Glutamatergic neuron (in vitro differentiated cells): ENCODE measurements around the gene GPR107. TPM values are rescaled to one million over a fixed set of nuclear protein-coding genes. Genes with fewer than 3 reads are reported as not detected.

Source experiments
- DNase-seq: peaks from one replicate; pipeline ENCODE4 v3.0.0; 2022
- H3K27ac Mint-ChIP-seq: one replicate; pipeline ENCODE4 v1.8.0; 2020; ENCODE audit warnings: mild to moderate bottlenecking, mixed read lengths, inconsistent platforms; ENCODE audit not compliant: unreplicated experiment
- H3K27me3 Mint-ChIP-seq: one replicate; pipeline ENCODE4 v1.8.0; 2020; ENCODE audit warnings: mild to moderate bottlenecking, moderate library complexity, mixed read lengths, inconsistent platforms; ENCODE audit not compliant: unreplicated experiment
- H3K36me3 Mint-ChIP-seq: one replicate; pipeline ENCODE4 v1.8.0; 2020; ENCODE audit warnings: mild to moderate bottlenecking, mixed read lengths, inconsistent platforms; ENCODE audit not compliant: unreplicated experiment
- H3K4me1 Mint-ChIP-seq: one replicate; pipeline ENCODE4 v1.8.0; 2020; ENCODE audit warnings: mild to moderate bottlenecking, low read depth, mixed read lengths, inconsistent platforms; ENCODE audit not compliant: unreplicated experiment
- H3K4me3 Mint-ChIP-seq: one replicate; pipeline ENCODE4 v1.8.0; 2020; ENCODE audit warnings: mild to moderate bottlenecking, mixed read lengths, inconsistent platforms; ENCODE audit not compliant: unreplicated experiment
- H3K9me3 Mint-ChIP-seq: one replicate; pipeline ENCODE4 v1.8.0; 2020; ENCODE audit warnings: mild to moderate bottlenecking, moderate library complexity, mixed read lengths, inconsistent platforms; ENCODE audit not compliant: unreplicated experiment
- CTCF ChIP-seq: fragments of 200-600 bp; sonication (generic); IDR thresholded peaks from one replicate; pipeline ENCODE4 v1.5.0; 2021; ENCODE audit not compliant: partially characterized antibody, unreplicated experiment
- total RNA-seq: library from RNA; stranded (reverse); fragmentation: NEBNext Ultra II Directional; extraction: Animal tissue kit (Norgen Biotek cat#: 25700); gene quantifications from one replicate; pipeline ENCODE4 v1.2.1, GENCODE V29; 2021; ENCODE audit not compliant: unreplicated experiment

GPR107 gene
- total RNA-seq, 1 donor from 2014 or later, result 48.2 TPM

- Mint-ChIP-seq H3K36me3 (no peaks in the 10 kb centered on the region), H3K9me3 (peaks cover 4% of the 10 kb centered on the region), H3K27ac (peak overlapping the region; percentile 88), H3K4me3 (peak overlapping the region; percentile 46), H3K27me3 (no peaks in the 10 kb centered on the region), H3K4me1 (peaks cover 47% of the 10 kb centered on the region)
- no peak for DNase-seq
- TF ChIP-seq CTCF, result no peak
Observed at GRCh38 chr9:130137641-130138081, 84.0 kb downstream of the GPR107 start.

- DNase-seq, result peak; percentile 68
- H3K27ac Mint-ChIP-seq, result peak overlapping the region; percentile 88
- no peaks in the 10 kb centered on the region for H3K27me3 Mint-ChIP-seq
- H3K36me3 Mint-ChIP-seq, result no peaks in the 10 kb centered on the region
- H3K4me3 Mint-ChIP-seq, result peak overlapping the region; percentile 46
- TF ChIP-seq CTCF, result no peak
- peaks cover 45% of the 10 kb centered on the region for H3K4me1 Mint-ChIP-seq
- peaks cover 4% of the 10 kb centered on the region for H3K9me3 Mint-ChIP-seq
Observed at GRCh38 chr9:130138171-130138653, 84.5 kb downstream of the GPR107 start.

- peak overlapping the region; percentile 74 for H3K27ac Mint-ChIP-seq
- H3K9me3 Mint-ChIP-seq, result peaks cover 4% of the 10 kb centered on the region
- no peaks in the 10 kb centered on the region for H3K36me3 Mint-ChIP-seq
- H3K4me3 Mint-ChIP-seq, result peak overlapping the region; percentile 16
- no peaks in the 10 kb centered on the region for H3K27me3 Mint-ChIP-seq
- no peak for DNase-seq
- TF ChIP-seq CTCF, result no peak
- peaks cover 44% of the 10 kb centered on the region for H3K4me1 Mint-ChIP-seq
Observed at GRCh38 chr9:130138791-130139190, 85.1 kb downstream of the GPR107 start.

- no peak for DNase-seq
- Mint-ChIP-seq H3K9me3 (peaks cover 4% of the 10 kb centered on the region), H3K27me3 (no peaks in the 10 kb centered on the region), H3K4me1 (peaks cover 44% of the 10 kb centered on the region), H3K36me3 (no peaks in the 10 kb centered on the region), H3K4me3 (peak overlapping the region; percentile 16), H3K27ac (peak overlapping the region; percentile 74)
- no peak for TF ChIP-seq CTCF
Observed at GRCh38 chr9:130139251-130139650, 85.5 kb downstream of the GPR107 start.

- Mint-ChIP-seq H3K9me3 (peaks cover 4% of the 10 kb centered on the region), H3K27me3 (no peaks in the 10 kb centered on the region), H3K4me1 (peaks cover 41% of the 10 kb centered on the region), H3K36me3 (no peaks in the 10 kb centered on the region), H3K4me3 (no peak overlapping the region), H3K27ac (no peak overlapping the region)
- DNase-seq, result no peak
- no peak for TF ChIP-seq CTCF
Observed at GRCh38 chr9:130140706-130141105, 87.0 kb downstream of the GPR107 start.
